Erythroblast (primary cell): ENCODE data around the gene SLC19A1.

Source experiments
- DNase-seq, 2 experiments: peaks; one replicate each; lab custom pipeline; 2025; lab: John Stamatoyannopoulos, UW
- GATA1 ChIP-seq: IDR thresholded peaks from 2 replicates; pipeline ENCODE4 v1.6.1; 2011; ENCODE audit warnings: low read depth, mild to moderate bottlenecking, control low read depth, low read length, moderate library complexity
- POLR2A ChIP-seq: IDR thresholded peaks from 2 replicates; pipeline ENCODE4 v1.6.1; 2011; ENCODE audit warnings: mild to moderate bottlenecking, low read length

Gene SLC19A1

GRCh38 chr21:45580576-45581321 lies 38.5 kb upstream of the SLC19A1 start:
- DNase-seq = no peak
- TF ChIP-seq GATA1 (no peak), POLR2A (no peak)

- no peak for DNase-seq
- no peak for TF ChIP-seq GATA1
- no peak for TF ChIP-seq POLR2A
Measured at GRCh38 chr21:45580181-45580575, 37.9 kb upstream of the SLC19A1 start.

- DNase-seq = no peak
- TF ChIP-seq POLR2A = no peak
- TF ChIP-seq GATA1 = no peak
Measured at GRCh38 chr21:45579383-45580180, 37.3 kb upstream of the SLC19A1 start.

GRCh38 chr21:45578811-45579381 lies 36.7 kb upstream of the SLC19A1 start:
- TF ChIP-seq GATA1 (no peak), POLR2A (no peak)
- no peak for DNase-seq

- TF ChIP-seq POLR2A (no peak), GATA1 (no peak)
Measured at GRCh38 chr21:45578176-45578801, 36.0 kb upstream of the SLC19A1 start.

GRCh38 chr21:45577801-45578175 lies 35.5 kb upstream of the SLC19A1 start:
- TF ChIP-seq POLR2A = no peak
- no peak for TF ChIP-seq GATA1
- no peak for DNase-seq

More at GRCh38 chr21:45578176-45578801, 36.0 kb upstream of the SLC19A1 start:
- DNase-seq = no peak

- TF ChIP-seq POLR2A = no peak
- no peak for TF ChIP-seq GATA1
Measured at GRCh38 chr21:45576838-45577737, 34.8 kb upstream of the SLC19A1 start.

GRCh38 chr21:45575993-45576837 lies 34.0 kb upstream of the SLC19A1 start:
- no peak for TF ChIP-seq POLR2A
- no peak for DNase-seq

More at GRCh38 chr21:45576838-45577737, 34.8 kb upstream of the SLC19A1 start:
- DNase-seq = no peak

GRCh38 chr21:45575304-45575992 lies 33.2 kb upstream of the SLC19A1 start:
- DNase-seq = no peak
- TF ChIP-seq GATA1 (no peak), POLR2A (no peak)

- DNase-seq = no peak
- no peak for TF ChIP-seq GATA1
- TF ChIP-seq POLR2A = no peak
Measured at GRCh38 chr21:45574691-45575090, 32.5 kb upstream of the SLC19A1 start.

GRCh38 chr21:45574081-45574501 lies 31.9 kb upstream of the SLC19A1 start:
- TF ChIP-seq GATA1 = no peak
- TF ChIP-seq POLR2A = no peak
- no peak for DNase-seq
